Measurements from ENCODE around the gene C11orf97. TPM values are rescaled to one million over a fixed set of nuclear protein-coding genes. Genes with fewer than 3 reads are reported as not detected.

Gene C11orf97
- total and polyA plus RNA-seq, 2 experiments from 2014 or later: 0.59 TPM; not detected in 1

GRCh38 chr11:94532211-94532610 lies 19.9 kb downstream of the C11orf97 start:
- H3K4me3 ChIP-seq: no peak overlapping the region
- no peaks in the 10 kb centered on the region for H3K9me2 ChIP-seq (replicated peaks; ENCODE audit: insufficient read depth)
- no peaks in the 10 kb centered on the region for H3K36me3 ChIP-seq (replicated peaks; ENCODE audit: insufficient read depth, low read depth)
- no peaks in the 10 kb centered on the region for H3K27me3 ChIP-seq
- H3K27ac ChIP-seq: no peak overlapping the region
- H3K4me2 ChIP-seq: no peak overlapping the region
- no peaks in the 10 kb centered on the region for H3K9me3 ChIP-seq (ENCODE audit: low read depth)
- H3K4me1 ChIP-seq (ENCODE audit: insufficient read depth): no peaks in the 10 kb centered on the region
- H4K20me1 ChIP-seq (ENCODE audit: insufficient read depth, poor library complexity, severe bottlenecking): no peaks in the 10 kb centered on the region
- TF ChIP-seq CTCF (IDR thresholded peaks at IDR 0.05; ENCODE audit: poor library complexity): no peak
- TF ChIP-seq EZH2 (IDR thresholded peaks at IDR 0.05; ENCODE audit: borderline replicate concordance): no peak
- no peak for TF ChIP-seq EZH2phosphoT487 (IDR thresholded peaks at IDR 0.05; ENCODE audit: low read depth, severe bottlenecking, unreplicated experiment)
- no peak for DNase-seq (ENCODE audit: low spot score)
- no peaks in the 10 kb centered on the region for H3K79me2 ChIP-seq
- 70% methylated on average over 3 of the region's 3 CpGs for WGBS (ENCODE audit: low lambda C conversion rate, missing lambda C conversion rate)
- no peak overlapping the region for H2AFZ ChIP-seq

- Histone ChIP-seq H3K4me3 (no peak overlapping the region), H3K79me2 (no peaks in the 10 kb centered on the region), H3K36me3 (replicated peaks; ENCODE audit: insufficient read depth, low read depth) (no peaks in the 10 kb centered on the region), H2AFZ (no peak overlapping the region), H4K20me1 (ENCODE audit: insufficient read depth, poor library complexity, severe bottlenecking) (no peaks in the 10 kb centered on the region), H3K27ac (no peak overlapping the region), H3K9me2 (replicated peaks; ENCODE audit: insufficient read depth) (no peaks in the 10 kb centered on the region), H3K4me2 (no peak overlapping the region), H3K9me3 (ENCODE audit: low read depth) (no peaks in the 10 kb centered on the region), H3K4me1 (ENCODE audit: insufficient read depth) (no peaks in the 10 kb centered on the region), H3K27me3 (no peaks in the 10 kb centered on the region)
- TF ChIP-seq EZH2phosphoT487 (IDR thresholded peaks at IDR 0.05; ENCODE audit: low read depth, severe bottlenecking, unreplicated experiment) (no peak), CTCF (IDR thresholded peaks at IDR 0.05; ENCODE audit: poor library complexity) (no peak), EZH2 (IDR thresholded peaks at IDR 0.05; ENCODE audit: borderline replicate concordance) (no peak)
- DNase-seq (ENCODE audit: low spot score): no peak
- WGBS (ENCODE audit: low lambda C conversion rate, missing lambda C conversion rate): 100% methylated on average over 1 of the region's 1 CpG
These were observed 20.9 kb downstream of the C11orf97 start for GRCh38 chr11:94533206-94533605.

GRCh38 chr11:94533696-94534630 lies 21.7 kb downstream of the C11orf97 start:
- TF ChIP-seq EZH2phosphoT487 (IDR thresholded peaks at IDR 0.05; ENCODE audit: low read depth, severe bottlenecking, unreplicated experiment) (no peak), CTCF (IDR thresholded peaks at IDR 0.05; ENCODE audit: poor library complexity) (no peak), EZH2 (IDR thresholded peaks at IDR 0.05; ENCODE audit: borderline replicate concordance) (no peak)
- 88% methylated on average over 6 of the region's 6 CpGs for WGBS (ENCODE audit: low lambda C conversion rate, missing lambda C conversion rate)
- Histone ChIP-seq H3K9me2 (replicated peaks; ENCODE audit: insufficient read depth) (no peaks in the 10 kb centered on the region), H3K4me3 (no peak overlapping the region), H3K79me2 (no peaks in the 10 kb centered on the region), H3K27me3 (no peaks in the 10 kb centered on the region), H3K4me2 (no peak overlapping the region), H3K9me3 (ENCODE audit: low read depth) (no peaks in the 10 kb centered on the region), H3K4me1 (ENCODE audit: insufficient read depth) (no peaks in the 10 kb centered on the region), H3K27ac (no peak overlapping the region), H3K36me3 (replicated peaks; ENCODE audit: insufficient read depth, low read depth) (no peaks in the 10 kb centered on the region), H2AFZ (no peak overlapping the region), H4K20me1 (ENCODE audit: insufficient read depth, poor library complexity, severe bottlenecking) (no peaks in the 10 kb centered on the region)
- no peak for DNase-seq (ENCODE audit: low spot score)
